Breast epithelium (tissue), 3 donors: Measurements from ENCODE around the gene HEXD.

Source experiments
- CTCF ChIP-seq, 3 donors: fragments of 450-650 bp; IDR thresholded peaks; one replicate each; pipeline ENCODE4 v1.5.1; 2016 to 2017; ENCODE audit warnings: antibody characterized with exemption in 3 of 3, mild to moderate bottlenecking in 3 of 3, moderate library complexity in 3 of 3
- POLR2AphosphoS5 ChIP-seq, 3 donors: sonication (generic); formaldehyde crosslinking; IDR thresholded peaks; one replicate each; pipeline ENCODE4 v1.6.1; 2017; ENCODE audit warnings: antibody characterized with exemption in 3 of 3

DNA sequence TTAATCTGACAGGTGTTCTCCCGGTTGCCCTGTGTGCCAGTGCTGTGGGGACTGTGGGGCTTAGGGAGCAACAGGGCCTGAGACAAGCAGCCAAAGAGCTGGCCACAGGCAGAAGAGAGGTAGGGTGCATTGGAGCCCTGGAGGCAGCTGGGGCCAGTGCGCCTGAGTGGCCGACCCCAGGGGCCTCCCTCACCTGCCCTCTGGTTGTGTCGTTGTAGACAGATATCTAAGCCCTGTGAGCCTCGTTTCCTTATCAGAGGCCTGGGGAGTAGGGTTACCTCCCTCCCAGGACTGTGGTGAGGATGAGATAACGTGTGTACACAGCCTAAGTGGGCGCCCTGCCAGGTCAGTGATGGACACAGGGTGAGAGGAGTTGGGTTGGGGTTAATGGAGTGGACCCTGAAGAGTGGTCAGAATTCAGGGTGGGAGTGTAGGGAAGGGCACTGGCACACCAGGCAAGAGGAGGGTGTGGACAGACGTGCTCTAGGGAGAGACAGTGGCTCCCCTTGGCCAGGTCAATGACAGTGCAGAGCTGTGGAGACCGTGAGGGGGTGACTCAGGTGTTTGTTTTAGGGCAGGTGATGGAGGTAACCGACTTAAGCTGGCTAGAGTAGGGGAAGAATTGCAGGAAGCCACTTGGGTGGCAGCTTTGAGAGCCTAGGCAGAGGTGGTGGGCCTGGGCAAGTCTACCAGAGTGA, 43.8 kb downstream of the HEXD start:
- TF ChIP-seq CTCF (IDR thresholded peaks at IDR 0.05) = no peak
- no peak for TF ChIP-seq POLR2AphosphoS5 (IDR thresholded peaks at IDR 0.05)
